ENCODE results near the gene OPCML. TPM values are rescaled to one million over a fixed set of nuclear protein-coding genes. Genes with fewer than 3 reads are reported as not detected.

The OPCML gene
- total and polyA plus RNA-seq, 2 experiments from 2014 or later: 1.2 to 4.4 TPM

DNA sequence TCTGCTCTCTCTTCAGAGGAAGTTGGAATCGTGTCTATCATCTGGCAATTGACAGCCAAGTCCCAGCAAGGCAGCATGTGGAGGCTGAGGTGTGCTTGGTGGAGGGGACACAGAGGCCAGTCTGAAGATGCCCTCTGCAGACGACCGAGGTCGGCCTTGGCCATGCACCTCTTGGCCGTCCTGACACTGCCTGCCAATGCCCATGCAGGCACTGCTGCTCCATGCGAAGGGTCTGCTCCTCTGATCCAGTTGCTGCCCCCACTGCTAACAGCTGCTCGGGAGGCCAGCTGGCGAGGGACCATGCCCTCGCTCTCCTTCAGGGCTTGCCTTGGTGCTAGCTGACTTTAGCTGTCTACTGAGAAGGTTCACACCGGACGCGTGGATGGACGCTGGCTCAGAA lies 527.9 kb downstream of the OPCML start (continued):
- TF ChIP-seq, protein P1, sequence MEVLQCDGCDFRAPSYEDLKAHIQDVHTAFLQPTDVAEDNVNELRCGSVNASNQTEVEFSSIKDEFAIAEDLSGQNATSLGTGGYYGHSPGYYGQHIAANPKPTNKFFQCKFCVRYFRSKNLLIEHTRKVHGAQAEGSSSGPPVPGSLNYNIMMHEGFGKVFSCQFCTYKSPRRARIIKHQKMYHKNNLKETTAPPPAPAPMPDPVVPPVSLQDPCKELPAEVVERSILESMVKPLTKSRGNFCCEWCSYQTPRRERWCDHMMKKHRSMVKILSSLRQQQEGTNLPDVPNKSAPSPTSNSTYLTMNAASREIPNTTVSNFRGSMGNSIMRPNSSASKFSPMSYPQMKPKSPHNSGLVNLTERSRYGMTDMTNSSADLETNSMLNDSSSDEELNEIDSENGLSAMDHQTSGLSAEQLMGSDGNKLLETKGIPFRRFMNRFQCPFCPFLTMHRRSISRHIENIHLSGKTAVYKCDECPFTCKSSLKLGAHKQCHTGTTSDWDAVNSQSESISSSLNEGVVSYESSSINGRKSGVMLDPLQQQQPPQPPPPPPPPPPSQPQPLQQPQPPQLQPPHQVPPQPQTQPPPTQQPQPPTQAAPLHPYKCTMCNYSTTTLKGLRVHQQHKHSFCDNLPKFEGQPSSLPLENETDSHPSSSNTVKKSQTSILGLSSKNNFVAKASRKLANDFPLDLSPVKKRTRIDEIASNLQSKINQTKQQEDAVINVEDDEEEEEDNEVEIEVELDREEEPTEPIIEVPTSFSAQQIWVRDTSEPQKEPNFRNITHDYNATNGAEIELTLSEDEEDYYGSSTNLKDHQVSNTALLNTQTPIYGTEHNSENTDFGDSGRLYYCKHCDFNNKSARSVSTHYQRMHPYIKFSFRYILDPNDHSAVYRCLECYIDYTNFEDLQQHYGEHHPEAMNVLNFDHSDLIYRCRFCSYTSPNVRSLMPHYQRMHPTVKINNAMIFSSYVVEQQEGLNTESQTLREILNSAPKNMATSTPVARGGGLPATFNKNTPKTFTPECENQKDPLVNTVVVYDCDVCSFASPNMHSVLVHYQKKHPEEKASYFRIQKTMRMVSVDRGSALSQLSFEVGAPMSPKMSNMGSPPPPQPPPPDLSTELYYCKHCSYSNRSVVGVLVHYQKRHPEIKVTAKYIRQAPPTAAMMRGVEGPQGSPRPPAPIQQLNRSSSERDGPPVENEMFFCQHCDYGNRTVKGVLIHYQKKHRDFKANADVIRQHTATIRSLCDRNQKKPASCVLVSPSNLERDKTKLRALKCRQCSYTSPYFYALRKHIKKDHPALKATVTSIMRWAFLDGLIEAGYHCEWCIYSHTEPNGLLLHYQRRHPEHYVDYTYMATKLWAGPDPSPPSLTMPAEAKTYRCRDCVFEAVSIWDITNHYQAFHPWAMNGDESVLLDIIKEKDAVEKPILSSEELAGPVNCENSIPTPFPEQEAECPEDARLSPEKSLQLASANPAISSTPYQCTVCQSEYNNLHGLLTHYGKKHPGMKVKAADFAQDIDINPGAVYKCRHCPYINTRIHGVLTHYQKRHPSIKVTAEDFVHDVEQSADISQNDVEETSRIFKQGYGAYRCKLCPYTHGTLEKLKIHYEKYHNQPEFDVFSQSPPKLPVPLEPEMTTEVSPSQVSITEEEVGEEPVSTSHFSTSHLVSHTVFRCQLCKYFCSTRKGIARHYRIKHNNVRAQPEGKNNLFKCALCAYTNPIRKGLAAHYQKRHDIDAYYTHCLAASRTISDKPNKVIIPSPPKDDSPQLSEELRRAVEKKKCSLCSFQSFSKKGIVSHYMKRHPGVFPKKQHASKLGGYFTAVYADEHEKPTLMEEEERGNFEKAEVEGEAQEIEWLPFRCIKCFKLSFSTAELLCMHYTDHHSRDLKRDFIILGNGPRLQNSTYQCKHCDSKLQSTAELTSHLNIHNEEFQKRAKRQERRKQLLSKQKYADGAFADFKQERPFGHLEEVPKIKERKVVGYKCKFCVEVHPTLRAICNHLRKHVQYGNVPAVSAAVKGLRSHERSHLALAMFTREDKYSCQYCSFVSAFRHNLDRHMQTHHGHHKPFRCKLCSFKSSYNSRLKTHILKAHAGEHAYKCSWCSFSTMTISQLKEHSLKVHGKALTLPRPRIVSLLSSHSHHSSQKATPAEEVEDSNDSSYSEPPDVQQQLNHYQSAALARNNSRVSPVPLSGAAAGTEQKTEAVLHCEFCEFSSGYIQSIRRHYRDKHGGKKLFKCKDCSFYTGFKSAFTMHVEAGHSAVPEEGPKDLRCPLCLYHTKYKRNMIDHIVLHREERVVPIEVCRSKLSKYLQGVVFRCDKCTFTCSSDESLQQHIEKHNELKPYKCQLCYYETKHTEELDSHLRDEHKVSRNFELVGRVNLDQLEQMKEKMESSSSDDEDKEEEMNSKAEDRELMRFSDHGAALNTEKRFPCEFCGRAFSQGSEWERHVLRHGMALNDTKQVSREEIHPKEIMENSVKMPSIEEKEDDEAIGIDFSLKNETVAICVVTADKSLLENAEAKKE (CRISPR knock-in tag; IDR thresholded peaks at IDR 0.05): no peak
- TF ChIP-seq EZH2 (IDR thresholded peaks at IDR 0.05; ENCODE audit: low read depth, unreplicated experiment) (no peak), JUNB (IDR thresholded peaks at IDR 0.05; ENCODE audit: unreplicated experiment) (no peak), STAT1 (IDR thresholded peaks at IDR 0.05; ENCODE audit: unreplicated experiment) (no peak), ZNF114 (CRISPR knock-in tag; IDR thresholded peaks at IDR 0.05) (no peak), POLR2AphosphoS5 (IDR thresholded peaks at IDR 0.05; ENCODE audit: low read depth) (no peak)
- TF ChIP-seq, protein P2, sequence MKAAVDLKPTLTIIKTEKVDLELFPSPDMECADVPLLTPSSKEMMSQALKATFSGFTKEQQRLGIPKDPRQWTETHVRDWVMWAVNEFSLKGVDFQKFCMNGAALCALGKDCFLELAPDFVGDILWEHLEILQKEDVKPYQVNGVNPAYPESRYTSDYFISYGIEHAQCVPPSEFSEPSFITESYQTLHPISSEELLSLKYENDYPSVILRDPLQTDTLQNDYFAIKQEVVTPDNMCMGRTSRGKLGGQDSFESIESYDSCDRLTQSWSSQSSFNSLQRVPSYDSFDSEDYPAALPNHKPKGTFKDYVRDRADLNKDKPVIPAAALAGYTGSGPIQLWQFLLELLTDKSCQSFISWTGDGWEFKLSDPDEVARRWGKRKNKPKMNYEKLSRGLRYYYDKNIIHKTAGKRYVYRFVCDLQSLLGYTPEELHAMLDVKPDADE (IDR thresholded peaks at IDR 0.05): no peak
- TF ChIP-seq, protein P3, sequence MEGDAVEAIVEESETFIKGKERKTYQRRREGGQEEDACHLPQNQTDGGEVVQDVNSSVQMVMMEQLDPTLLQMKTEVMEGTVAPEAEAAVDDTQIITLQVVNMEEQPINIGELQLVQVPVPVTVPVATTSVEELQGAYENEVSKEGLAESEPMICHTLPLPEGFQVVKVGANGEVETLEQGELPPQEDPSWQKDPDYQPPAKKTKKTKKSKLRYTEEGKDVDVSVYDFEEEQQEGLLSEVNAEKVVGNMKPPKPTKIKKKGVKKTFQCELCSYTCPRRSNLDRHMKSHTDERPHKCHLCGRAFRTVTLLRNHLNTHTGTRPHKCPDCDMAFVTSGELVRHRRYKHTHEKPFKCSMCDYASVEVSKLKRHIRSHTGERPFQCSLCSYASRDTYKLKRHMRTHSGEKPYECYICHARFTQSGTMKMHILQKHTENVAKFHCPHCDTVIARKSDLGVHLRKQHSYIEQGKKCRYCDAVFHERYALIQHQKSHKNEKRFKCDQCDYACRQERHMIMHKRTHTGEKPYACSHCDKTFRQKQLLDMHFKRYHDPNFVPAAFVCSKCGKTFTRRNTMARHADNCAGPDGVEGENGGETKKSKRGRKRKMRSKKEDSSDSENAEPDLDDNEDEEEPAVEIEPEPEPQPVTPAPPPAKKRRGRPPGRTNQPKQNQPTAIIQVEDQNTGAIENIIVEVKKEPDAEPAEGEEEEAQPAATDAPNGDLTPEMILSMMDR (conservative IDR thresholded peaks at IDR 0.05; ENCODE audit: low read depth in 2 of 2): no peak

Data from GM23338 (cell line).